ENCODE results near the gene VENTX.
"Not testable (repeated sequence)": the region's sequence is repeated elsewhere in the genome, so short reads cannot be mapped to it uniquely, and the experiment has no call there.

VENTX gene

GRCh38 chr10:133230387-133231195, 7.1 kb upstream of the VENTX start:
- WGBS, result 1% methylated on average over 122 of the region's 122 CpGs
- Histone ChIP-seq H3K27me3 (ENCODE audit: insufficient read depth, low read length) (peaks cover 69% of the 10 kb centered on the region), H3K9ac (ENCODE audit: low read depth, low read length) (peak overlapping the region; percentile 24; the same call in 1 of the 2 replicates), H3K36me3 (ENCODE audit: insufficient read depth, low read length) (no peaks in the 10 kb centered on the region), H3K4me3 (ENCODE audit: low read length) (peak overlapping the region; percentile 47), H3K4me1 (ENCODE audit: insufficient read depth, low read length) (no peaks in the 10 kb centered on the region; the same call in 1 of the 2 replicates), H3K9me3 (ENCODE audit: insufficient read depth, low read depth, low read length) (no peaks in the 10 kb centered on the region), H3K27ac (ENCODE audit: low read depth, low read length) (no peak overlapping the region)

DNA sequence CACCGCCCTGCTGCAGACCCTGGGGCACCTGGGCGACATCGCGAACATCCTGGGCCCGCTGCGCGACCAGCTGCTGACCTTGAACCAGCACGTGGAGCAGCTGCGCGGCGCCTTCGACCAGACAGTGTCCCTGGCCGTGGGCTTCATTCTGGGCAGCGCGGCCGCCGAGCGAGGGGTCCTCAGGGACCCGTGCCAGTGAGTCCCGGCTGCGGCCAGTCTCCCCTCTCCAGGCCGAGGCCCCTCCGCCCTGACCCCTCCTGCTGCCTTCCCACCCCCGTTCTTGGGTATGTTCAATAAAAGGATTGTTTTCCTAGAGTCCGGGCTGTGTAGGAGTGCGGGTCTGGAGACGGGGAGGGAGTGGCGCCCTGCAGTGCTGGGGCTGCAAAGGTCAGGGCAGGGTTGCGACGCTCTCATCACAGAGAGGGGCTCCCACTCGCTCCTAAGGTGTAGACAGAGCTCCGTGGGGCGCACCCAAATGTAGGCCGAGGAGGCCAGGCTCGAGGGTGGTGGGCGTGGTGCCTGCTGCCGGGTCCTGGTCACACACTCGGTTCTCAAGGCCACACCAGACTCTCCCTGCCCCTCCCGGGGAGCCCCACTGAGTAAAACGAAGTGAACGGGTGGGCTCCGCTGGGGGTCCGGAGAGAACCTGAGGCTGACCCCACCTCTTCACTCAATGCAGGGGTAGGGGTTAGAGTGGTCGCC, 6.3 kb upstream of the VENTX start:
- no peak overlapping the region for H3K9ac ChIP-seq (ENCODE audit: low read depth, low read length)
- H3K36me3 ChIP-seq (ENCODE audit: insufficient read depth, low read length), result no peaks in the 10 kb centered on the region
- H3K27me3 ChIP-seq (ENCODE audit: insufficient read depth, low read length), result peaks cover 77% of the 10 kb centered on the region
- peak overlapping the region; percentile 34 for H3K4me3 ChIP-seq (ENCODE audit: low read length)
- peak overlapping the region; percentile 1; the same call in 1 of the 2 replicates for H3K27ac ChIP-seq (ENCODE audit: low read depth, low read length)
- WGBS, result 9% methylated on average over 44 of the region's 44 CpGs
- H3K9me3 ChIP-seq (ENCODE audit: insufficient read depth, low read depth, low read length), result no peaks in the 10 kb centered on the region
- no peaks in the 10 kb centered on the region; the same call in 1 of the 2 replicates for H3K4me1 ChIP-seq (ENCODE audit: insufficient read depth, low read length)

- H3K9ac ChIP-seq (ENCODE audit: low read depth, low read length), result no peak overlapping the region
- 6% methylated on average over 11 of the region's 11 CpGs for WGBS
Observed at GRCh38 chr10:133231946-133232574, 5.6 kb upstream of the VENTX start.

DNA sequence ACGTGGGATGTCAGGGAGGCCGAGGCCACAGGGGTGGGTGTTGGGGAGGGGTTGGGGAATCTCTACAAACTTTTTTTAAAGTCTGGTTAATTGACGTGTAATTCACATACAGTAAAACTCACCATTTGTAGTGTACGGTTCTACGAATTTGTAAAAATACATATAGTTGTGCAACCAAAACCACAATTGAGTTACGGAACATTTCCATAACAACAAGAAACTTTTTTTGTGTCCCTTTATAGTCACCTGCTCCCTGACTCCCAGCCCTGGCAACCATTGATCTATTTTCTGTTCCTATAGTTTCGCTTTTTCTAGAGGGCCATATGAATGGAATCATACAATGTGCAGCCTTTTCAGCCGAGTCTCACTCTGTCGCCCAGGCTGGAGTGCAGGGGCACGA, 2.9 kb upstream of the VENTX start:
- not testable (repeated sequence) for H3K4me3 ChIP-seq (ENCODE audit: low read length); H3K9me3 ChIP-seq (ENCODE audit: insufficient read depth, low read depth, low read length); H3K27ac ChIP-seq (ENCODE audit: low read depth, low read length); H3K36me3 ChIP-seq (ENCODE audit: insufficient read depth, low read length); H3K4me1 ChIP-seq (ENCODE audit: insufficient read depth, low read length); H3K9ac ChIP-seq (ENCODE audit: low read depth, low read length)
- peaks cover 90% of the 10 kb centered on the region for H3K27me3 ChIP-seq (ENCODE audit: insufficient read depth, low read length)
- WGBS, result 71% methylated on average over 7 of the region's 10 CpGs

More at GRCh38 chr10:133231946-133232574, 5.6 kb upstream of the VENTX start:
- Histone ChIP-seq H3K27me3 (ENCODE audit: insufficient read depth, low read length) (peaks cover 83% of the 10 kb centered on the region), H3K27ac (ENCODE audit: low read depth, low read length) (peak overlapping the region; percentile 1; the same call in 1 of the 2 replicates), H3K9me3 (ENCODE audit: insufficient read depth, low read depth, low read length) (no peaks in the 10 kb centered on the region), H3K36me3 (ENCODE audit: insufficient read depth, low read length) (no peaks in the 10 kb centered on the region), H3K4me1 (ENCODE audit: insufficient read depth, low read length) (no peaks in the 10 kb centered on the region; the same call in 1 of the 2 replicates), H3K4me3 (ENCODE audit: low read length) (peak overlapping the region; percentile 34)

- 6% methylated on average over 48 of the region's 48 CpGs for WGBS
- Histone ChIP-seq H3K36me3 (ENCODE audit: insufficient read depth, low read length) (no peaks in the 10 kb centered on the region), H3K4me1 (ENCODE audit: insufficient read depth, low read length) (peaks cover 4% of the 10 kb centered on the region), H3K4me3 (ENCODE audit: low read length) (peak overlapping the region; percentile 30; the same call in 1 of the 2 replicates), H3K27me3 (ENCODE audit: insufficient read depth, low read length) (peaks cover 86% of the 10 kb centered on the region), H3K27ac (ENCODE audit: low read depth, low read length) (no peak overlapping the region), H3K9me3 (ENCODE audit: insufficient read depth, low read depth, low read length) (no peaks in the 10 kb centered on the region), H3K9ac (ENCODE audit: low read depth, low read length) (no peak overlapping the region)
Observed at GRCh38 chr10:133235265-133235855, 2.3 kb upstream of the VENTX start.

GRCh38 chr10:133235932-133236331, 1.7 kb upstream of the VENTX start:
- H3K27me3 ChIP-seq (ENCODE audit: insufficient read depth, low read length), result peaks cover 81% of the 10 kb centered on the region
- H3K4me1 ChIP-seq (ENCODE audit: insufficient read depth, low read length), result peaks cover 4% of the 10 kb centered on the region
- no peaks in the 10 kb centered on the region for H3K36me3 ChIP-seq (ENCODE audit: insufficient read depth, low read length)
- no peak overlapping the region for H3K27ac ChIP-seq (ENCODE audit: low read depth, low read length)
- 4% methylated on average over 18 of the region's 18 CpGs for WGBS
- H3K4me3 ChIP-seq (ENCODE audit: low read length), result peak overlapping the region; percentile 57
- H3K9me3 ChIP-seq (ENCODE audit: insufficient read depth, low read depth, low read length), result no peaks in the 10 kb centered on the region
- no peak overlapping the region; the same call in 1 of the 2 replicates for H3K9ac ChIP-seq (ENCODE audit: low read depth, low read length)

- under 1% methylated on average over 102 of the region's 103 CpGs for WGBS
- Histone ChIP-seq H3K9me3 (ENCODE audit: insufficient read depth, low read depth, low read length) (no peaks in the 10 kb centered on the region), H3K36me3 (ENCODE audit: insufficient read depth, low read length) (no peaks in the 10 kb centered on the region), H3K4me3 (ENCODE audit: low read length) (peak overlapping the region; percentile 57), H3K27me3 (ENCODE audit: insufficient read depth, low read length) (peaks cover 74% of the 10 kb centered on the region), H3K27ac (ENCODE audit: low read depth, low read length) (no peak overlapping the region), H3K9ac (ENCODE audit: low read depth, low read length) (peak overlapping the region; percentile 17; the same call in 1 of the 2 replicates), H3K4me1 (ENCODE audit: insufficient read depth, low read length) (peaks cover 4% of the 10 kb centered on the region)
Observed at GRCh38 chr10:133236401-133237240, 1.0 kb upstream of the VENTX start.

DNA sequence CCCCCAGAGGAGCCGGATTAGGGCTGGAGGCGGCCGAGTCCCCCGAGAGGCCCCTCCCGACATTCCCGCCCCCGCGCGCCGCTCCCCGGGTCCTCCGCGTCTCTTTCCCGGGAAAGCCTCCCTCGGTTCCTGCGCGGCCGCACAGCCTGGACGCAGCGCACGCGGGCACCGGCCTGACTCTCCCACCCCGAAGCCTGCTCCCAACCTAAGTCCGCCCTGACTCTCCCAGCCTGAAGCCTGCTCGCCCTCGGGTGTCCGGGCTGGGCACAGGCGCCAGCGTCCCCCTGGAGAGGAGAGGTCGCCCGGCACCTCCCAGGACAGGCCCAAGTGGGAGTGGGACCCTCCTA, 441 bp upstream of the VENTX start:
- WGBS, result under 1% methylated on average over 32 of the region's 32 CpGs
- Histone ChIP-seq H3K36me3 (ENCODE audit: insufficient read depth, low read length) (no peaks in the 10 kb centered on the region), H3K27me3 (ENCODE audit: insufficient read depth, low read length) (peaks cover 68% of the 10 kb centered on the region), H3K4me1 (ENCODE audit: insufficient read depth, low read length) (peaks cover 4% of the 10 kb centered on the region; the same call in 1 of the 2 replicates), H3K4me3 (ENCODE audit: low read length) (peak overlapping the region; percentile 57), H3K9me3 (ENCODE audit: insufficient read depth, low read depth, low read length) (no peaks in the 10 kb centered on the region), H3K9ac (ENCODE audit: low read depth, low read length) (peak overlapping the region; percentile 21; the same call in 1 of the 2 replicates), H3K27ac (ENCODE audit: low read depth, low read length) (no peak overlapping the region)

GRCh38 chr10:133238466-133238804, 780 bp downstream of the VENTX start:
- 3% methylated on average over 15 of the region's 15 CpGs for WGBS
- no peaks in the 10 kb centered on the region for H3K9me3 ChIP-seq (ENCODE audit: insufficient read depth, low read depth, low read length)
- H3K4me3 ChIP-seq (ENCODE audit: low read length), result peak overlapping the region; percentile 57
- H3K36me3 ChIP-seq (ENCODE audit: insufficient read depth, low read length), result no peaks in the 10 kb centered on the region
- peak overlapping the region; percentile 72 for H3K9ac ChIP-seq (ENCODE audit: low read depth, low read length)
- peaks cover 56% of the 10 kb centered on the region for H3K27me3 ChIP-seq (ENCODE audit: insufficient read depth, low read length)
- H3K27ac ChIP-seq (ENCODE audit: low read depth, low read length), result no peak overlapping the region
- peaks cover 4% of the 10 kb centered on the region; the same call in 1 of the 2 replicates for H3K4me1 ChIP-seq (ENCODE audit: insufficient read depth, low read length)

DNA sequence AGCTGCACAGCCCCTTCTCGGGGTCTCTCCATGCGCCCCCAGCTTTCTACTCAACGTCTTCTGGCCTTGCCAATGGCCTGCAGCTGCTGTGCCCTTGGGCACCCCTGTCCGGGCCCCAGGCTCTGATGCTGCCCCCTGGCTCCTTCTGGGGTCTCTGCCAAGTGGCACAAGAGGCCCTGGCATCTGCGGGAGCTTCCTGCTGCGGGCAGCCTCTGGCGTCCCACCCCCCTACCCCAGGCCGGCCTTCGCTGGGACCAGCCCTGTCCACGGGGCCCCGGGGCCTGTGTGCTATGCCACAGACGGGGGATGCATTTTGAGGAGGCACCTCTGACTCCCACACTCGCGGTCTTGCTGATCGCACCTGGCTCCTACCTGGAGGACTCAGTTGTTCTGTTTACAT, 2.3 kb downstream of the VENTX start:
- 94% methylated on average over 15 of the region's 15 CpGs for WGBS
- H3K27me3 ChIP-seq (ENCODE audit: insufficient read depth, low read length), result peaks cover 46% of the 10 kb centered on the region
- no peaks in the 10 kb centered on the region for H3K9me3 ChIP-seq (ENCODE audit: insufficient read depth, low read depth, low read length)
- H3K27ac ChIP-seq (ENCODE audit: low read depth, low read length), result no peak overlapping the region
- no peak overlapping the region for H3K4me3 ChIP-seq (ENCODE audit: low read length)
- H3K36me3 ChIP-seq (ENCODE audit: insufficient read depth, low read length), result no peaks in the 10 kb centered on the region
- H3K4me1 ChIP-seq (ENCODE audit: insufficient read depth, low read length), result peaks cover 4% of the 10 kb centered on the region; the same call in 1 of the 2 replicates
- no peak overlapping the region for H3K9ac ChIP-seq (ENCODE audit: low read depth, low read length)
